WERI-Rb-1 (cell line): Measurements from ENCODE around the gene CALML3.

Experiments used
- DNase-seq: peaks from one replicate; pipeline ENCODE4 v3.0.0-alpha.2; 2020
- H3K27ac ChIP-seq: fragments of 250-450 bp; sonication (Bioruptor Pico); 2 replicates; pipeline ENCODE4 v1.5.1; 2020; ENCODE audit warnings: mild to moderate bottlenecking, moderate library complexity
- H3K27me3 ChIP-seq: fragments of 250-450 bp; sonication (Bioruptor Pico); 2 replicates; pipeline ENCODE4 v1.5.1; 2021; ENCODE audit warnings: mild to moderate bottlenecking, low read depth, moderate library complexity; ENCODE audit not compliant: insufficient read depth, severe bottlenecking
- H3K36me3 ChIP-seq: fragments of 250-450 bp; sonication (Bioruptor Pico); 2 replicates; pipeline ENCODE4 v1.5.1; 2020; ENCODE audit warnings: mild to moderate bottlenecking, moderate library complexity
- H3K4me3 ChIP-seq: 2 replicates; pipeline ENCODE4 v1.5.1; 2011; ENCODE audit warnings: low read depth, mild to moderate bottlenecking, control low read depth, low read length
- H3K9me3 ChIP-seq: fragments of 250-450 bp; sonication (Bioruptor Pico); 2 replicates; pipeline ENCODE4 v1.5.1; 2021; ENCODE audit warnings: mild to moderate bottlenecking, moderate library complexity; ENCODE audit not compliant: severe bottlenecking
- CTCF ChIP-seq: IDR thresholded peaks from 2 replicates; pipeline ENCODE4 v1.5.1; 2011; ENCODE audit warnings: low read depth, mild to moderate bottlenecking, control low read depth, inconsistent platforms, low read length

CALML3 gene

GRCh38 chr10:5499493-5500140, 25.1 kb upstream of the CALML3 start, which contains the start of gene CALML5:
Gene CALML5, minus strand, starts transcription at chr10:5499570. Its CDS starts 132 bp downstream, at chr10:5499438.
- no peak within 1 kb of the TSS for H3K27ac ChIP-seq
- no peak within 1 kb of the TSS for H3K4me3 ChIP-seq
- DNase-seq: no peak
- no peaks in the 10 kb centered on the region for H3K36me3 ChIP-seq
- no peak for TF ChIP-seq CTCF
- H3K9me3 ChIP-seq: no peaks in the 10 kb centered on the region
- H3K27me3 ChIP-seq: no peaks in the 10 kb centered on the region

- no peaks in the 10 kb centered on the region for H3K36me3 ChIP-seq
- no peak for TF ChIP-seq CTCF
- no peak for DNase-seq
- H3K4me3 ChIP-seq: no peak overlapping the region
- no peaks in the 10 kb centered on the region for H3K27me3 ChIP-seq
- H3K27ac ChIP-seq: no peak overlapping the region
- H3K9me3 ChIP-seq: no peaks in the 10 kb centered on the region
Measured at GRCh38 chr10:5500162-5500670, 24.5 kb upstream of the CALML3 start.

GRCh38 chr10:5500910-5501309, 23.9 kb upstream of the CALML3 start:
- H3K27me3 ChIP-seq: no peaks in the 10 kb centered on the region
- DNase-seq: no peak
- no peak overlapping the region for H3K27ac ChIP-seq
- no peak overlapping the region for H3K4me3 ChIP-seq
- H3K36me3 ChIP-seq: no peaks in the 10 kb centered on the region
- no peaks in the 10 kb centered on the region for H3K9me3 ChIP-seq
- no peak for TF ChIP-seq CTCF

- no peaks in the 10 kb centered on the region for H3K36me3 ChIP-seq
- no peak for DNase-seq
- H3K4me3 ChIP-seq: no peak overlapping the region
- TF ChIP-seq CTCF: no peak
- no peaks in the 10 kb centered on the region for H3K9me3 ChIP-seq
- no peaks in the 10 kb centered on the region for H3K27me3 ChIP-seq
- H3K27ac ChIP-seq: no peak overlapping the region
Measured at GRCh38 chr10:5502061-5502521, 22.7 kb upstream of the CALML3 start.

GRCh38 chr10:5502571-5503476, 21.9 kb upstream of the CALML3 start:
- H3K9me3 ChIP-seq: no peaks in the 10 kb centered on the region
- no peaks in the 10 kb centered on the region for H3K27me3 ChIP-seq
- no peaks in the 10 kb centered on the region for H3K36me3 ChIP-seq
- TF ChIP-seq CTCF: no peak
- no peak overlapping the region for H3K4me3 ChIP-seq
- H3K27ac ChIP-seq: no peak overlapping the region
- DNase-seq: no peak
